Measurements from ENCODE around the gene TMEM132C. TPM values are rescaled to one million over a fixed set of nuclear protein-coding genes. Genes with fewer than 3 reads are reported as not detected.
"Not testable (repeated sequence)": the region's sequence is repeated elsewhere in the genome, so short reads cannot be mapped to it uniquely, and the experiment has no call there.

The TMEM132C gene
- 1.3 TPM for polyA plus RNA-seq
- long read RNA-seq, donor 1 = 0 reads
- long read RNA-seq, donor 2 = 0 reads
- long read RNA-seq, donor 3 = 0 reads
- long read RNA-seq, donor 4 = 0 reads
- long read RNA-seq, donor 5 = 0 reads
- long read RNA-seq, donor 6 = 0 reads
- long read RNA-seq, donor 7 = 0 reads
- long read RNA-seq, donor 8 = 0 reads
- long read RNA-seq, donor 9 = 0 reads
- long read RNA-seq, donor 10 = 0 reads
- long read RNA-seq, donor 11 = 0 reads

DNA sequence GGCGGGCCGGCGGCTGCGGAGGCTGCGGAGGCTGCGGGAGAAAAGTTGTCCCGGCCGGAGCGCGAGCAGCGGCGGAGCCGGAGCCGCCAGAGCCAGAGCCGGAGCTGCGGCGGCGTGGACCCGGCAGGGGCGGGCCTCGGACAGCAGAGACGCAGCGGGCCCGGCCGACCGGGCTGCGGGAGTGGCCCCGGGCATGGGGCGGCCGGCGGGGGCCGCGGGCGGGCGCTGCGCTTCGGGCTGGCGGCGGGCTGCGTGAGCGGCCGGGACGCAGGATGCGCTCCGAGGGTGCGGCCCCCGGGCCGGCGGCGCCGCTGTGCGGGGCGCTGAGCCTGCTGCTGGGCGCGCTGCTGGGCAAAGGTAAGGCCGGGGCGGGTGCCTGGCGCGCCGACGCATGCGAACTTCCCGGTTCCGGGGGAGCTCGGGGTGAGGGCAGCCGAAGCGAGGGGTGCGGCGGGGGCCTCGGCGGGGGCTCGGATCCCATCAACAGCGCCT lies at the start of gene TMEM132C:
Gene TMEM132C, plus strand, starts transcription at position 40 of the 492 bp plus-strand sequence. Its CDS starts 233 bp downstream, at position 273.
- H3K9me3 ChIP-seq (ENCODE audit: control insufficient read depth, low read depth, low read length) = no peaks in the 10 kb centered on the region
- no peaks in the 10 kb centered on the region for H3K36me3 ChIP-seq (ENCODE audit: control insufficient read depth, insufficient read depth, low read length)
- no CpG with 5 or more reads among the region's 73 CpGs for WGBS (ENCODE audit: insufficient coverage, low lambda C conversion rate)
- H3K27me3 ChIP-seq (ENCODE audit: control insufficient read depth, insufficient read depth, low read length) = peaks cover 62% of the 10 kb centered on the region
- no peaks in the 10 kb centered on the region for H3K4me1 ChIP-seq (ENCODE audit: control insufficient read depth, insufficient read depth, low read length)
- no peak for DNase-seq
- H3K4me3 ChIP-seq (ENCODE audit: low read length) = peak within 1 kb of the TSS; percentile 16
- H3K27ac ChIP-seq (ENCODE audit: low read length) = no peak within 1 kb of the TSS

- WGBS (ENCODE audit: insufficient coverage, low lambda C conversion rate) = no CpG with 5 or more reads among the region's 7 CpGs
- no peaks in the 10 kb centered on the region for H3K4me1 ChIP-seq (ENCODE audit: control insufficient read depth, insufficient read depth, low read length)
Observed at GRCh38 chr12:128224226-128224625, 42.7 kb upstream of the TMEM132C start.

GRCh38 chr12:128228581-128228980 lies 38.4 kb upstream of the TMEM132C start:
- Histone ChIP-seq H3K27me3 (ENCODE audit: control insufficient read depth, insufficient read depth, low read length) (no peaks in the 10 kb centered on the region), H3K27ac (ENCODE audit: low read length) (no peak overlapping the region), H3K36me3 (ENCODE audit: control insufficient read depth, insufficient read depth, low read length) (no peaks in the 10 kb centered on the region), H3K9me3 (ENCODE audit: control insufficient read depth, low read depth, low read length) (no peaks in the 10 kb centered on the region), H3K4me1 (ENCODE audit: control insufficient read depth, insufficient read depth, low read length) (no peaks in the 10 kb centered on the region), H3K4me3 (ENCODE audit: low read length) (no peak overlapping the region)
- WGBS (ENCODE audit: insufficient coverage, low lambda C conversion rate) = no CpG with 5 or more reads among the region's 6 CpGs
- no peak for DNase-seq

More at GRCh38 chr12:128224226-128224625, 42.7 kb upstream of the TMEM132C start:
- Histone ChIP-seq H3K27me3 (ENCODE audit: control insufficient read depth, insufficient read depth, low read length) (no peaks in the 10 kb centered on the region), H3K36me3 (ENCODE audit: control insufficient read depth, insufficient read depth, low read length) (no peaks in the 10 kb centered on the region), H3K27ac (ENCODE audit: low read length) (no peak overlapping the region), H3K9me3 (ENCODE audit: control insufficient read depth, low read depth, low read length) (no peaks in the 10 kb centered on the region), H3K4me3 (ENCODE audit: low read length) (no peak overlapping the region)
- peak in 1 of 2 donors; percentile 3 for DNase-seq

GRCh38 chr12:128235635-128236417 lies 31.1 kb upstream of the TMEM132C start:
- H3K27me3 ChIP-seq (ENCODE audit: control insufficient read depth, insufficient read depth, low read length) = no peaks in the 10 kb centered on the region
- 83% methylated on average over 3 of the region's 6 CpGs for WGBS (ENCODE audit: insufficient coverage, low lambda C conversion rate)
- DNase-seq = no peak
- no peaks in the 10 kb centered on the region for H3K36me3 ChIP-seq (ENCODE audit: control insufficient read depth, insufficient read depth, low read length)
- H3K27ac ChIP-seq (ENCODE audit: low read length) = no peak overlapping the region
- H3K4me1 ChIP-seq (ENCODE audit: control insufficient read depth, insufficient read depth, low read length) = no peaks in the 10 kb centered on the region
- H3K9me3 ChIP-seq (ENCODE audit: control insufficient read depth, low read depth, low read length) = no peaks in the 10 kb centered on the region
- H3K4me3 ChIP-seq (ENCODE audit: low read length) = no peak overlapping the region

- H3K27ac ChIP-seq (ENCODE audit: low read length) = no peak overlapping the region
- H3K4me3 ChIP-seq (ENCODE audit: low read length) = no peak overlapping the region
- no CpG with 5 or more reads among the region's 1 CpG for WGBS (ENCODE audit: insufficient coverage, low lambda C conversion rate)
- H3K9me3 ChIP-seq (ENCODE audit: control insufficient read depth, low read depth, low read length) = no peaks in the 10 kb centered on the region
- H3K4me1 ChIP-seq (ENCODE audit: control insufficient read depth, insufficient read depth, low read length) = no peaks in the 10 kb centered on the region
- DNase-seq = no peak
- no peaks in the 10 kb centered on the region for H3K36me3 ChIP-seq (ENCODE audit: control insufficient read depth, insufficient read depth, low read length)
- no peaks in the 10 kb centered on the region for H3K27me3 ChIP-seq (ENCODE audit: control insufficient read depth, insufficient read depth, low read length)
Observed at GRCh38 chr12:128236525-128236924, 30.4 kb upstream of the TMEM132C start.

GRCh38 chr12:128240745-128241144 lies 26.2 kb upstream of the TMEM132C start:
- no CpG with 5 or more reads among the region's 2 CpGs for WGBS (ENCODE audit: insufficient coverage, low lambda C conversion rate)
- H3K27ac ChIP-seq (ENCODE audit: low read length) = no peak overlapping the region
- no peaks in the 10 kb centered on the region for H3K27me3 ChIP-seq (ENCODE audit: control insufficient read depth, insufficient read depth, low read length)
- no peak for DNase-seq
- no peaks in the 10 kb centered on the region for H3K9me3 ChIP-seq (ENCODE audit: control insufficient read depth, low read depth, low read length)
- H3K4me3 ChIP-seq (ENCODE audit: low read length) = no peak overlapping the region
- H3K4me1 ChIP-seq (ENCODE audit: control insufficient read depth, insufficient read depth, low read length) = no peaks in the 10 kb centered on the region
- no peaks in the 10 kb centered on the region for H3K36me3 ChIP-seq (ENCODE audit: control insufficient read depth, insufficient read depth, low read length)

GRCh38 chr12:128245121-128245520 lies 21.8 kb upstream of the TMEM132C start:
- no peak overlapping the region for H3K27ac ChIP-seq (ENCODE audit: low read length)
- no CpG with 5 or more reads among the region's 2 CpGs for WGBS (ENCODE audit: insufficient coverage, low lambda C conversion rate)
- H3K36me3 ChIP-seq (ENCODE audit: control insufficient read depth, insufficient read depth, low read length) = no peaks in the 10 kb centered on the region
- DNase-seq = no peak
- no peak overlapping the region for H3K4me3 ChIP-seq (ENCODE audit: low read length)
- no peaks in the 10 kb centered on the region for H3K27me3 ChIP-seq (ENCODE audit: control insufficient read depth, insufficient read depth, low read length)
- peaks cover 6% of the 10 kb centered on the region for H3K9me3 ChIP-seq (ENCODE audit: control insufficient read depth, low read depth, low read length)
- H3K4me1 ChIP-seq (ENCODE audit: control insufficient read depth, insufficient read depth, low read length) = no peaks in the 10 kb centered on the region

GRCh38 chr12:128245905-128246304 lies 21.1 kb upstream of the TMEM132C start:
- WGBS (ENCODE audit: insufficient coverage, low lambda C conversion rate) = no CpG with 5 or more reads among the region's 7 CpGs
- H3K27me3 ChIP-seq (ENCODE audit: control insufficient read depth, insufficient read depth, low read length) = no peaks in the 10 kb centered on the region
- H3K36me3 ChIP-seq (ENCODE audit: control insufficient read depth, insufficient read depth, low read length) = no peaks in the 10 kb centered on the region
- no peak overlapping the region for H3K4me3 ChIP-seq (ENCODE audit: low read length)
- H3K9me3 ChIP-seq (ENCODE audit: control insufficient read depth, low read depth, low read length) = peaks cover 6% of the 10 kb centered on the region
- H3K27ac ChIP-seq (ENCODE audit: low read length) = no peak overlapping the region
- H3K4me1 ChIP-seq (ENCODE audit: control insufficient read depth, insufficient read depth, low read length) = no peaks in the 10 kb centered on the region
- DNase-seq = no peak

- WGBS (ENCODE audit: insufficient coverage, low lambda C conversion rate) = no CpG with 5 or more reads among the region's 8 CpGs
- H3K4me1 ChIP-seq (ENCODE audit: control insufficient read depth, insufficient read depth, low read length) = no peaks in the 10 kb centered on the region
- H3K9me3 ChIP-seq (ENCODE audit: control insufficient read depth, low read depth, low read length) = peaks cover 6% of the 10 kb centered on the region
- H3K4me3 ChIP-seq (ENCODE audit: low read length) = no peak overlapping the region
- no peaks in the 10 kb centered on the region for H3K36me3 ChIP-seq (ENCODE audit: control insufficient read depth, insufficient read depth, low read length)
- DNase-seq = no peak
- H3K27me3 ChIP-seq (ENCODE audit: control insufficient read depth, insufficient read depth, low read length) = no peaks in the 10 kb centered on the region
- no peak overlapping the region for H3K27ac ChIP-seq (ENCODE audit: low read length)
Observed at GRCh38 chr12:128250096-128250495, 16.9 kb upstream of the TMEM132C start.

DNA sequence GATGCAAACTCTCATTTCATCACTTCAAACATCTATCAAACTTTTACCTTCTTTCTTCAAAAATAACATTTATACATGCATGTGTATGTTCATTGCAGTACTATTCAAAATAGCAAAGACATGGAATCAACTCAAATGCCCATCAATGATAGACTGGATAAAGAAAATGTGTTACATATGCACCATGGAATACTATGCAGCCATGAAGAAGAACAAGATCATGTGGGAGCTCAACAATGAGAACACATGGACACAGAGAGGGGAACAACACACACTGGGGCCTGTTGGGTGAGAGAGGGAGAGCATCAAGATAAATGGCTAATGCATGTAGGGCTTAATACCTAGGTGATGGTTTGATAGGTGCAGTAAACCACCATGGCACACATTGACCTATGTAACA lies 13.1 kb upstream of the TMEM132C start:
- H3K4me1 ChIP-seq (ENCODE audit: control insufficient read depth, insufficient read depth, low read length); H3K4me3 ChIP-seq (ENCODE audit: low read length); H3K27ac ChIP-seq (ENCODE audit: low read length); H3K27me3 ChIP-seq (ENCODE audit: control insufficient read depth, insufficient read depth, low read length); DNase-seq; H3K9me3 ChIP-seq (ENCODE audit: control insufficient read depth, low read depth, low read length); H3K36me3 ChIP-seq (ENCODE audit: control insufficient read depth, insufficient read depth, low read length): not testable (repeated sequence)

All from large intestine (tissue), 12 donors.